Measurements from ENCODE around the gene PTEN. TPM values are rescaled to one million over a fixed set of nuclear protein-coding genes. Genes with fewer than 3 reads are reported as not detected.

The PTEN gene
- total RNA-seq, 1 donor from 2014 or later, result 90.3 TPM

DNA sequence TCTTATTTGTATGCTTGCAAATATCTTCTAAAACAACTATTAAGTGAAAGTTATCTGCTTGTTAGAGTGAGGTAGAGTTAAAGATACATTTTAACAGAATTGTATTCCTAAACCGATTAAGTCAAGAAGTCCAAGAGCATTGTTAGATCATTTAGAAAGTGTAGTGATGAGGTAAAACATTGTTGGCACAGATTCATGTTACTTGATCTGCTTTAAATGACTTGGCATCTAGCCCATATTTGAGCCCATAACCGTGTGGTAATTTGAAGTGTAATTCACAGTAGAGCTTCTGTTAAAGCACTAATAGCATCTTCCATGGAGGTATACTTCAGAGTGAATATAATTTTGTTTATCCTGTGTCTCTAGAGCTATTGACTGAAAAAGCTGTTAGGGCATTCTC lies 62.1 kb downstream of the PTEN start:
- FAIRE-seq (peak; percentile 87), DNase-seq (ENCODE audit: low read depth) (peak; percentile 51)
- Histone ChIP-seq H3K9me3 (ENCODE audit: insufficient read depth, low read depth, low read length) (no peaks in the 10 kb centered on the region), H3K27me3 (ENCODE audit: insufficient read depth, low read length) (no peaks in the 10 kb centered on the region), H3K4me3 (ENCODE audit: insufficient read depth, low read depth, low read length) (no peak overlapping the region), H4K20me1 (ENCODE audit: insufficient read depth, low read length) (peaks cover 76% of the 10 kb centered on the region), H3K4me2 (ENCODE audit: low read length) (no peak overlapping the region), H3K9ac (ENCODE audit: low read length) (no peak overlapping the region), H3K79me2 (ENCODE audit: insufficient read depth, low read length) (peaks cover 95% of the 10 kb centered on the region), H3K4me1 (ENCODE audit: insufficient read depth, low read length) (peaks cover 21% of the 10 kb centered on the region), H2AFZ (ENCODE audit: low read depth, low read length) (no peak overlapping the region), H3K36me3 (ENCODE audit: insufficient read depth, low read length) (peaks cover 3% of the 10 kb centered on the region), H3K27ac (ENCODE audit: low read depth, low read length) (no peak overlapping the region)
- Mint-ChIP-seq H3K27ac (ENCODE audit: unreplicated experiment) (no peak overlapping the region), H3K4me1 (ENCODE audit: low read depth, unreplicated experiment) (peaks cover 60% of the 10 kb centered on the region), H3K36me3 (ENCODE audit: low read depth, unreplicated experiment) (peaks cover 7% of the 10 kb centered on the region), H3K27me3 (ENCODE audit: low read depth, unreplicated experiment) (no peaks in the 10 kb centered on the region), H3K9me3 (ENCODE audit: unreplicated experiment) (peaks cover 3% of the 10 kb centered on the region), H3K4me3 (ENCODE audit: unreplicated experiment) (no peak overlapping the region)
- TF ChIP-seq CTCF (IDR thresholded peaks at IDR 0.05; ENCODE audit: insufficient read depth, low read depth, low read length) (no peak), EZH2 (IDR thresholded peaks at IDR 0.05; ENCODE audit: insufficient read depth, low read length) (no peak)

DNA sequence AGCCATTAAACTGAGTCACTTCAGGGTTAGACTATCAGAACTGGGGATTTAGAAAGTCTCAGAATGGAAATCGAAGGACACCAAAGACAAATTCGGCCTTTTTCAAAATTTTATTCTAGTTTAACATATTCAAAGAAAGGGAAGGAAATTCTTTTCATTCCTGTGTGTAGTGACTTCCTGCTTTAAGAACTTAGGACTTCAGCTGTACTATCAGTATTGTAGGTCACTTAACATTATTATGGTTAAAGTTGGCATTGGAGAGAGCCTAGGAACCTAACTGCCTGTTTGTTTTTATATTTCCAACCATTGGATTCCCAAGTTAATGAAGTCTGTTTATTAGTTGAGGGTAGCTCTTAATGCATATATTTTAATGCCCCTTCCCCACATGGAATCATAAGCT lies 63.7 kb downstream of the PTEN start:
- Histone ChIP-seq H3K27ac (ENCODE audit: low read depth, low read length) (peak overlapping the region; percentile 10), H3K27me3 (ENCODE audit: insufficient read depth, low read length) (no peaks in the 10 kb centered on the region), H4K20me1 (ENCODE audit: insufficient read depth, low read length) (peaks cover 73% of the 10 kb centered on the region), H3K4me1 (ENCODE audit: insufficient read depth, low read length) (peaks cover 21% of the 10 kb centered on the region), H3K4me2 (ENCODE audit: low read length) (peak overlapping the region; percentile 61), H2AFZ (ENCODE audit: low read depth, low read length) (no peak overlapping the region), H3K4me3 (ENCODE audit: insufficient read depth, low read depth, low read length) (peak overlapping the region; percentile 12), H3K9ac (ENCODE audit: low read length) (no peak overlapping the region), H3K9me3 (ENCODE audit: insufficient read depth, low read depth, low read length) (no peaks in the 10 kb centered on the region), H3K79me2 (ENCODE audit: insufficient read depth, low read length) (peaks cover 95% of the 10 kb centered on the region), H3K36me3 (ENCODE audit: insufficient read depth, low read length) (peaks cover 3% of the 10 kb centered on the region)
- Mint-ChIP-seq H3K9me3 (ENCODE audit: unreplicated experiment) (no peaks in the 10 kb centered on the region), H3K36me3 (ENCODE audit: low read depth, unreplicated experiment) (peaks cover 5% of the 10 kb centered on the region), H3K27ac (ENCODE audit: unreplicated experiment) (peak overlapping the region; percentile 55), H3K4me1 (ENCODE audit: low read depth, unreplicated experiment) (peaks cover 70% of the 10 kb centered on the region), H3K27me3 (ENCODE audit: low read depth, unreplicated experiment) (no peaks in the 10 kb centered on the region), H3K4me3 (ENCODE audit: unreplicated experiment) (peak overlapping the region; percentile 9)
- TF ChIP-seq EZH2 (IDR thresholded peaks at IDR 0.05; ENCODE audit: insufficient read depth, low read length) (no peak), CTCF (IDR thresholded peaks at IDR 0.05; ENCODE audit: insufficient read depth, low read depth, low read length) (no peak)
- DNase-seq (ENCODE audit: low read depth) (peak; percentile 73), FAIRE-seq (peak; percentile 5)

GRCh38 chr10:87928996-87929395 lies 65.6 kb downstream of the PTEN start:
- Histone ChIP-seq H4K20me1 (ENCODE audit: insufficient read depth, low read length) (peaks cover 58% of the 10 kb centered on the region), H3K9me3 (ENCODE audit: insufficient read depth, low read depth, low read length) (no peaks in the 10 kb centered on the region), H3K9ac (ENCODE audit: low read length) (no peak overlapping the region), H3K4me2 (ENCODE audit: low read length) (no peak overlapping the region), H3K79me2 (ENCODE audit: insufficient read depth, low read length) (peaks cover 90% of the 10 kb centered on the region), H3K27ac (ENCODE audit: low read depth, low read length) (no peak overlapping the region), H3K27me3 (ENCODE audit: insufficient read depth, low read length) (no peaks in the 10 kb centered on the region), H3K4me1 (ENCODE audit: insufficient read depth, low read length) (peaks cover 21% of the 10 kb centered on the region), H3K4me3 (ENCODE audit: insufficient read depth, low read depth, low read length) (no peak overlapping the region), H2AFZ (ENCODE audit: low read depth, low read length) (no peak overlapping the region), H3K36me3 (ENCODE audit: insufficient read depth, low read length) (peaks cover 6% of the 10 kb centered on the region)
- H3K4me3 Mint-ChIP-seq (ENCODE audit: unreplicated experiment), result no peak overlapping the region
- FAIRE-seq, result no peak
- peak overlapping the region; percentile 7 for H3K27ac Mint-ChIP-seq (ENCODE audit: unreplicated experiment)
- no peak for DNase-seq (ENCODE audit: low read depth)
- H3K27me3 Mint-ChIP-seq (ENCODE audit: low read depth, unreplicated experiment), result no peaks in the 10 kb centered on the region
- TF ChIP-seq EZH2 (IDR thresholded peaks at IDR 0.05; ENCODE audit: insufficient read depth, low read length), result no peak
- TF ChIP-seq CTCF (IDR thresholded peaks at IDR 0.05; ENCODE audit: insufficient read depth, low read depth, low read length), result no peak
- H3K4me1 Mint-ChIP-seq (ENCODE audit: low read depth, unreplicated experiment), result peaks cover 68% of the 10 kb centered on the region
- H3K9me3 Mint-ChIP-seq (ENCODE audit: unreplicated experiment), result no peaks in the 10 kb centered on the region
- H3K36me3 Mint-ChIP-seq (ENCODE audit: low read depth, unreplicated experiment), result peaks cover 5% of the 10 kb centered on the region
